Ishikawa (cell line): ENCODE results near the gene CNTNAP5.

ENCODE experiments used
- CEBPB ChIP-seq: IDR thresholded peaks from 2 replicates; pipeline ENCODE4 v1.6.1; 2012
- CREB1 ChIP-seq: IDR thresholded peaks from 2 replicates; pipeline ENCODE4 v1.6.1; 2012; ENCODE audit warnings: low read depth
- EGR1 ChIP-seq: IDR thresholded peaks from 2 replicates; pipeline ENCODE4 v1.6.1; 2012
- EP300 ChIP-seq: IDR thresholded peaks from 2 replicates; pipeline ENCODE4 v1.6.1; 2012; ENCODE audit warnings: borderline replicate concordance
- FOXM1 ChIP-seq: IDR thresholded peaks from 2 replicates; pipeline ENCODE4 v1.6.1; 2012; ENCODE audit warnings: low read depth, borderline replicate concordance
- MAX ChIP-seq: IDR thresholded peaks from 2 replicates; pipeline ENCODE4 v1.6.1; 2012
- NFIC ChIP-seq: IDR thresholded peaks from 2 replicates; pipeline ENCODE4 v1.6.1; 2012
- RAD21 ChIP-seq: IDR thresholded peaks from 2 replicates; pipeline ENCODE4 v1.6.1; 2012; ENCODE audit warnings: low read depth
- REST ChIP-seq: IDR thresholded peaks from 2 replicates; pipeline ENCODE4 v1.6.1; 2012; ENCODE audit warnings: low read depth, mild to moderate bottlenecking
- TAF1 ChIP-seq: IDR thresholded peaks from 2 replicates; pipeline ENCODE4 v1.6.1; 2012; ENCODE audit warnings: low read depth, mild to moderate bottlenecking
- TCF12 ChIP-seq: IDR thresholded peaks from 2 replicates; pipeline ENCODE4 v1.6.1; 2012; ENCODE audit warnings: low read depth
- TEAD4 ChIP-seq: IDR thresholded peaks from 2 replicates; pipeline ENCODE4 v1.6.1; 2012
- YY1 ChIP-seq: IDR thresholded peaks from 2 replicates; pipeline ENCODE4 v1.6.1; 2012; ENCODE audit warnings: low read depth
- ZBTB7A ChIP-seq: IDR thresholded peaks from 2 replicates; pipeline ENCODE4 v1.6.1; 2012; ENCODE audit warnings: low read depth
- TF ChIP-seq, protein P1 (sequence below): IDR thresholded peaks from 2 replicates; pipeline ENCODE4 v1.6.1; 2012

The CNTNAP5 gene

GRCh38 chr2:124209441-124209840 lies 184.4 kb downstream of the CNTNAP5 start:
- TF ChIP-seq FOXM1 (no peak), EGR1 (no peak), CEBPB (no peak), CREB1 (no peak), EP300 (no peak), TEAD4 (no peak), NFIC (no peak)
- TF ChIP-seq, protein P1, sequence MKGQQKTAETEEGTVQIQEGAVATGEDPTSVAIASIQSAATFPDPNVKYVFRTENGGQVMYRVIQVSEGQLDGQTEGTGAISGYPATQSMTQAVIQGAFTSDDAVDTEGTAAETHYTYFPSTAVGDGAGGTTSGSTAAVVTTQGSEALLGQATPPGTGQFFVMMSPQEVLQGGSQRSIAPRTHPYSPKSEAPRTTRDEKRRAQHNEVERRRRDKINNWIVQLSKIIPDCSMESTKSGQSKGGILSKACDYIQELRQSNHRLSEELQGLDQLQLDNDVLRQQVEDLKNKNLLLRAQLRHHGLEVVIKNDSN = no peak

DNA sequence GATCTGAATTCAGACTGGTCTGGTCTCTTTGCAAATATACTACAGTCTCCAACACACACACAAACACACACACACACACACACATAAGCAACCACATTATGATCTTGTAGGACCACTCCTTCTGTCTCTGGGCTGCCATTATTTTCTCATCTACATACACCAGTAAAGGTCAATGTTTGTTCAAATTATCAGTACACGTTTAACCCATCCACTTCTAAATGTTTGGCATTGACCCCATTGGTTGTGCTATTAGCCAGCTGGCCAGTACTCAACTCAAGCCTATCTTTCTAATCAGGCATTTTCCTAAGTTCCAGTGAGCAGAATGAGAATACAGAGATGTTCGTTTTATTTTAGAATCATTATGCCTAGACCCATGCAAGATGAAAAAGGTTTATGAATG lies 186.4 kb downstream of the CNTNAP5 start:
- TF ChIP-seq NFIC (no peak), RAD21 (no peak), TCF12 (no peak), EP300 (no peak), YY1 (no peak), TEAD4 (no peak), ZBTB7A (no peak), REST (no peak), EGR1 (no peak), CEBPB (no peak), FOXM1 (no peak), CREB1 (no peak)
- TF ChIP-seq, protein P1 = no peak

GRCh38 chr2:124213977-124214587 lies 189.0 kb downstream of the CNTNAP5 start:
- TF ChIP-seq RAD21 (no peak), TEAD4 (no peak), FOXM1 (no peak), NFIC (no peak), TCF12 (no peak)
- TF ChIP-seq, protein P1 = no peak

- TF ChIP-seq, protein P1 = no peak
- TF ChIP-seq YY1 (no peak), FOXM1 (no peak), REST (no peak), ZBTB7A (no peak), CREB1 (no peak), NFIC (no peak), RAD21 (no peak), TEAD4 (no peak), EGR1 (no peak), TCF12 (no peak), MAX (no peak), TAF1 (no peak), CEBPB (no peak)
These were observed 221.1 kb downstream of the CNTNAP5 start for GRCh38 chr2:124246170-124246569.

- TF ChIP-seq MAX (no peak), TEAD4 (no peak), REST (no peak), NFIC (no peak), EGR1 (no peak), ZBTB7A (no peak), CEBPB (no peak), FOXM1 (no peak), EP300 (no peak), TAF1 (no peak), CREB1 (no peak), RAD21 (no peak), TCF12 (no peak), YY1 (no peak)
- TF ChIP-seq, protein P1 = no peak
These were observed 223.3 kb downstream of the CNTNAP5 start for GRCh38 chr2:124248386-124248785.
